Uterus (tissue), 4 donors: ENCODE measurements around the gene DBNDD2. TPM values are rescaled to one million over a fixed set of nuclear protein-coding genes. Genes with fewer than 3 reads are reported as not detected.
A peak's percentile ranks its signal among the peaks of the same experiment; 100 is the strongest.

Experiments
- DNase-seq, 2 donors: peaks; one replicate each; pipeline ENCODE4 v3.0.0-alpha.2; 2019 to 2020
- H3K27ac ChIP-seq, 2 donors: fragments of 200-600 bp; sonication (generic); 1 replicate in 1 of 2; 2 replicates in 1 of 2; pipeline ENCODE4 v1.5.1; 2016 to 2018
- H3K27me3 ChIP-seq, 2 donors: fragments of 200-600 bp; sonication (generic); one replicate each; pipeline ENCODE4 v1.5.1; 2018 to 2019; ENCODE audit warnings: control low read depth in 1 of 2
- H3K36me3 ChIP-seq, 2 donors: fragments of 200-600 bp; sonication (generic); one replicate each; pipeline ENCODE4 v1.5.1; 2019; ENCODE audit warnings: control low read depth in 1 of 2
- H3K4me1 ChIP-seq, 2 donors: fragments of 200-600 bp; sonication (generic); one replicate each; pipeline ENCODE4 v1.5.1; 2018 to 2019; ENCODE audit warnings: control low read depth in 1 of 2
- H3K4me3 ChIP-seq, 2 donors: fragments of 200-600 bp; sonication (generic); 1 replicate in 1 of 2; 2 replicates in 1 of 2; pipeline ENCODE4 v1.5.1; 2018 to 2019; ENCODE audit warnings: mild to moderate bottlenecking in 1 of 2
- H3K9me3 ChIP-seq, 2 donors: fragments of 200-600 bp; sonication (generic); one replicate each; pipeline ENCODE4 v1.5.1; 2019; ENCODE audit warnings: control low read depth in 1 of 2
- CTCF ChIP-seq, 4 experiments: fragments of 200-600 bp in 2 of 4; fragments of 450-650 bp in 2 of 4; sonication (generic) in 2 of 4; IDR thresholded peaks; one replicate each; pipeline ENCODE4 v1.5.1; 2016 to 2019; ENCODE audit warnings: antibody characterized with exemption in 4 of 4, mild to moderate bottlenecking in 2 of 4, moderate library complexity in 1 of 4
- POLR2A ChIP-seq, 2 donors: fragments of 450-650 bp; IDR thresholded peaks; one replicate each; pipeline ENCODE4 v1.6.1; 2016; ENCODE audit warnings: antibody characterized with exemption in 2 of 2, mild to moderate bottlenecking in 1 of 2, moderate library complexity in 1 of 2
- intact Hi-C: fragments of 100-400 bp; cut with DNase I; formaldehyde crosslinking; loops from one replicate; pipeline ENCODE4 v1.15.1; 2023; ENCODE audit warnings: low total_unique reads
- total RNA-seq, 4 donors: library from RNA; depleted of rRNA in 3 of 4; stranded (reverse); fragments of >200 nt in 3 of 4; gene quantifications; one replicate each; pipeline versions ENCODE4 v1.1.0 to v1.2.4, GENCODE V29; 2014 to 2023
- donor health status: DM: yes; HTN: yes; CAD: no.

DBNDD2 gene
- total RNA-seq, 4 donors from 2014 or later: 7.5 to 84.2 (median 62.4) TPM

- no peaks in the 10 kb centered on the region for H3K27me3 ChIP-seq
- no peak overlapping the region for H3K4me3 ChIP-seq
- H3K9me3 ChIP-seq: no peaks in the 10 kb centered on the region
- no peak for DNase-seq
- H3K36me3 ChIP-seq: no peaks in the 10 kb centered on the region
- peaks cover 0 to under 1% of the 10 kb centered on the region in 2 donors for H3K4me1 ChIP-seq
- no peak for TF ChIP-seq POLR2A (IDR thresholded peaks at IDR 0.05)
- TF ChIP-seq CTCF (IDR thresholded peaks at IDR 0.05): no peak
- H3K27ac ChIP-seq: peak overlapping the region; percentile 28 to 43
- intact Hi-C loops: no loop called here
Observed at GRCh38 chr20:45402946-45403345, 5.1 kb upstream of the DBNDD2 start.

DNA sequence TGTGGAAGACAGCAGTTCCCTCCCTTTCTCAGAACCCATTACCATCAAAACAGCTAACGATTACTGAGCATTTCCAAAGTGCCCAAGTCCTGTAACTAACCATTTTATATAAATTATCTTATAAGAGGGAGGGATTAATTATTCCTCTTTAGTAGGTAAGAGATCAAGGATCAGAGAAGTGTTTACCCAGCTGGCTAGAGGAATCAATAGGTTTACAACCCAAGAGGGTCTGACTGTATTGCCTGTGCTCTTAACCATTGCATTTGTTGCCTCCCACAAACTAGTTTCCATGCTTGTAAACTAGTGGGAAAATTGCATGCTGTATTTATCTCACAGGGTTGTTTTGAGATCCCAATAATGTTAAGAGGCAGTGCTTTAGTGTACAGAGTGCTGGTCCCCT lies 3.7 kb upstream of the DBNDD2 start:
- Histone ChIP-seq H3K9me3 (no peaks in the 10 kb centered on the region), H3K27me3 (no peaks in the 10 kb centered on the region), H3K4me3 (no peak overlapping the region), H3K27ac (no peak overlapping the region), H3K36me3 (no peaks in the 10 kb centered on the region), H3K4me1 (peaks cover 0 to 5% of the 10 kb centered on the region in 2 donors)
- no peak for TF ChIP-seq POLR2A (IDR thresholded peaks at IDR 0.05)
- no peak for TF ChIP-seq CTCF (IDR thresholded peaks at IDR 0.05)
- DNase-seq: no peak
- intact Hi-C loops: no loop called here

DNA sequence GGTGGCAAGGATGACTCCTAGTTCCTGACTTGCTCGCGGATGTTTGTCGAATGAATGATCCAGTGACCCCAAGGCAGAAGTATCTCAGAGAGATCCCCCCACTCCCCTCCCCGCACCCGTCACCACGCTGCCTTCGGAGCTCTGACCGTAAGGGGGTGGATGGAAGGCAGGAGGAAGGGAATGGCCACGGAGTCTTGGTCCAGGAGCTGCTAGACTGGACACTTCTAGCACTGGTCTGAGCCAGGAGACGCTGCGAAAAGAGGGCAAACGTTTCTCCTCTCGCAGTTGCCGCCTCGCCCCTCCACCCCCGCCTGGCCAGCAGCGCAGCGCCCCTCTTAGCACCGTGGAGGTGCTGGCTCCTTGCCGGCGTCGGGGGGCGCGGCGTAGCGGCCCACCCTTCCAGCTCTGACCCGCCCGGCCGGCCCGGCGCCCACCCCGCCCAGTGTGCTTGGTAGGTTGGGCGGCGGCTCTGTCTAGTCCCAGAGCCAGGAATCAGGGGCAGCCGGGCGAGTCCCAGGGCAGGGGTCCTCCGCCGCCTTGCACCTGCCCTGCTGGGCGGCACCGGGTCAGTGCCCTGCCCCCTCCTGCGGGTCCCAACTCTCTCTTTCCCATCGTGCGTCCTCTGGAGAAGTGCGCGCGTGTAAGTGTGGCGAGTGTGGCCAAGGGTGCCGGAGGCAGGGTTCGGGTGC lies 2.4 kb upstream of the DBNDD2 start:
- DNase-seq: peak; percentile 42 to 43
- peak overlapping the region; percentile 93 to 95 for H3K27ac ChIP-seq
- peak overlapping the region; percentile 70 to 74 for H3K4me3 ChIP-seq
- no peaks in the 10 kb centered on the region for H3K36me3 ChIP-seq
- TF ChIP-seq POLR2A (IDR thresholded peaks at IDR 0.05): peak in 1 of 2 donors; percentile 5
- no peak for TF ChIP-seq CTCF (IDR thresholded peaks at IDR 0.05)
- intact Hi-C loops: no loop called here
- H3K9me3 ChIP-seq: no peaks in the 10 kb centered on the region
- H3K4me1 ChIP-seq: peaks cover 0 to 5% of the 10 kb centered on the region in 2 donors
- no peaks in the 10 kb centered on the region for H3K27me3 ChIP-seq

DNA sequence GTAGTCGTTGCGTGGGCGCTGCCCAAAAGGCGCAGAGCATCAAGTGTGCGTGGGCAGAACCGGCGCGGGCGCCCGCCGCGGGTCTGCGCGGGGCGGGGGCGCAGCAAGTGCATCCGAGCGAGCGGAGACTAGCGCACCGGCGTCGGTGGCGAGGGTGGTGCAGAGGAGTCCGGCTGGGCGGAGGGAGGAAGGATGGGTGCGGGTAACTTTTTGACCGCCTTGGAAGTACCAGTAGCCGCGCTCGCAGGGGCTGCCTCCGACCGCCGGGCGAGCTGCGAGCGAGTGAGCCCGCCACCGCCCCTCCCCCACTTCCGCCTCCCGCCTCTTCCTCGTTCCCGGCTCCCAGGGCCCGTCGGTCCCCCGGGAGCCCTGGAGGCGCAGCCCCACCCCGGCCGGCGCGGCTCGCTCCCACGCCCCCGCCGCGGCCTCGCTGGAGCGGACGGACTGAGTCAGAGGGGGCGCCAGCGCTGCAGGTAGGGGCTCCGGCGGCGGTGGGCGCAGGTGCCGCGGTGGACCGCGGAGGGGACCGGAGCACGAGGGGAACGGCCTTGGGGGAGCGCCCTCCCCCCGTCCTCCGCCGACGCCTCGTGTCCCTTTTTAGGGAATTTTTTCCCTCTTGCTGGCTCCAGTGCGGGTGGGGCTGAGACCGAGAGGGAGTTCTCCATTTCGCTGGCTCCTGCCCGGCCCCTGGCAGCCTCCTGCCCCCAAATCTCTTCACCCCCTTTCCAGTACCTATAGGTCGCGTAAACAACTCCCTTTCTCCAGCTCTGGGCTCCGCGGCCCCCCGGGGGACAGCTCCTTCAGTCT lies 1.6 kb upstream of the DBNDD2 start:
- intact Hi-C loops: no loop called here
- peak overlapping the region; percentile 93 to 95 for H3K27ac ChIP-seq
- peaks cover 0 to 5% of the 10 kb centered on the region in 2 donors for H3K4me1 ChIP-seq
- no peaks in the 10 kb centered on the region for H3K36me3 ChIP-seq
- H3K9me3 ChIP-seq: no peaks in the 10 kb centered on the region
- H3K27me3 ChIP-seq: no peaks in the 10 kb centered on the region
- peak; percentile 75 to 78 for DNase-seq
- peak overlapping the region; percentile 70 to 74 for H3K4me3 ChIP-seq
- peak in 1 of 2 donors; percentile 73 for TF ChIP-seq POLR2A (IDR thresholded peaks at IDR 0.05)
- peak in 1 of 4 experiments; percentile 14 for TF ChIP-seq CTCF (IDR thresholded peaks at IDR 0.05)
